Panc1 (cell line): Measurements from ENCODE around the gene BACE1. TPM values are rescaled to one million over a fixed set of nuclear protein-coding genes. Genes with fewer than 3 reads are reported as not detected.

Experiments used
- ATAC-seq: fragments of 200-7000 bp; cut with Tn5 transposase; 2 replicates; pipeline ENCODE4 v1.9.1; 2020; ENCODE audit warnings: mild to moderate bottlenecking, moderate library complexity
- Bru-seq: library from RNA; stranded (reverse); fragments of 400-500 nt; gene quantifications from one replicate; lab custom pipeline; 2021; lab: Mats Ljungman, UMichigan
- BruChase-seq, 2 experiments: library from RNA; stranded (reverse); fragments of 400-500 nt; gene quantifications; one replicate each; lab custom pipeline; 2021; lab: Mats Ljungman, UMichigan
- BruUV-seq: library from RNA; stranded (reverse); fragments of 400-500 nt; replicated peaks from 2 replicates; lab custom pipeline; 2021; lab: Mats Ljungman, UMichigan
- CTCF ChIA-PET: fragments of 300-600 bp; sonication (Branson Sonifier 250); formaldehyde crosslinking; loops from one replicate; lab custom pipeline; 2022; ENCODE audit warnings: antibody characterized with exemption; lab: Charles Lee
- POLR2A ChIA-PET: fragments of 300-600 bp; sonication (Branson Sonifier 250); formaldehyde crosslinking; loops from one replicate; lab custom pipeline; 2022; ENCODE audit warnings: antibody characterized with exemption; lab: Charles Lee
- DNase-seq: peaks from one replicate; pipeline ENCODE4 v3.0.0-alpha.2; 2010; ENCODE audit warnings: low read depth, low spot score
- H3K27ac ChIP-seq: 2 replicates; pipeline ENCODE4 v1.5.1; 2011; ENCODE audit warnings: mild to moderate bottlenecking, low read length, inconsistent platforms
- H3K27me3 ChIP-seq: fragments of 200-500 bp; sonication (Bioruptor generic); 2 replicates; pipeline ENCODE4 v1.6.0; 2014; ENCODE audit warnings: low read length, inconsistent platforms; ENCODE audit not compliant: control insufficient read depth, insufficient read depth
- H3K36me3 ChIP-seq: fragments of 200-500 bp; sonication (Bioruptor generic); 2 replicates; pipeline ENCODE4 v1.5.1; 2014; ENCODE audit warnings: inconsistent platforms, mild to moderate bottlenecking, low read length, moderate library complexity; ENCODE audit not compliant: control insufficient read depth, insufficient read depth
- H3K4me1 ChIP-seq: 2 replicates; pipeline ENCODE4 v1.5.1; 2011; ENCODE audit warnings: inconsistent platforms, mild to moderate bottlenecking, low read length, moderate library complexity; ENCODE audit not compliant: control insufficient read depth, insufficient read depth
- H3K4me3 ChIP-seq, 2 experiments: 2 replicates each; pipeline ENCODE4 v1.5.1; 2011 to 2012; ENCODE audit warnings: low read depth in 2 of 2, low read length in 2 of 2, mild to moderate bottlenecking in 2 of 2, inconsistent platforms in 1 of 2, moderate library complexity in 1 of 2
- H3K9me3 ChIP-seq: fragments of 200-500 bp; sonication (Bioruptor generic); 2 replicates; pipeline ENCODE4 v1.5.1; 2014; ENCODE audit warnings: low read depth, mild to moderate bottlenecking, inconsistent platforms, low read length, moderate library complexity; ENCODE audit not compliant: control insufficient read depth, insufficient read depth
- CTCF ChIP-seq: fragments of 450-650 bp; IDR thresholded peaks from 2 replicates; pipeline ENCODE4 v1.5.1; 2017; ENCODE audit warnings: mild to moderate bottlenecking
- POLR2AphosphoS5 ChIP-seq: IDR thresholded peaks from 2 replicates; pipeline ENCODE4 v1.6.1; 2012; ENCODE audit warnings: mild to moderate bottlenecking, low read depth, low read length, moderate library complexity
- REST ChIP-seq, 2 experiments: IDR thresholded peaks; 2 replicates each; pipeline ENCODE4 v1.6.1; 2011 to 2012; ENCODE audit warnings: low read depth in 2 of 2, control low read depth in 1 of 2, low read length in 1 of 2, mild to moderate bottlenecking in 1 of 2, moderate library complexity in 1 of 2; ENCODE audit not compliant: insufficient read depth in 1 of 2
- SIN3A ChIP-seq: IDR thresholded peaks from 2 replicates; pipeline ENCODE4 v1.6.1; 2012; ENCODE audit warnings: low read depth, mild to moderate bottlenecking, low read length, moderate library complexity, borderline replicate concordance; ENCODE audit not compliant: insufficient read depth
- TCF7L2 ChIP-seq: IDR thresholded peaks from 2 replicates; pipeline ENCODE4 v1.6.1; 2011; ENCODE audit warnings: mild to moderate bottlenecking, low read depth, low read length, inconsistent platforms
- in situ Hi-C: cut with HindIII; loops from 2 replicates; pipeline ENCODE4 v1.10.0; 2016; ENCODE audit warnings: low sequenced_read_pairs, low pct_unique_long_range_greater_than_20kb
- intact Hi-C: fragments of 100-400 bp; cut with micrococcal nuclease; formaldehyde crosslinking; loops from one replicate; pipeline ENCODE4 v1.10.0; 2022; ENCODE audit not compliant: unreplicated experiment
- long read RNA-seq: library from polyadenylated mRNA; unstranded; transcript quantifications from one replicate; pipeline ENCODE4 v2.0.0, GENCODE V29; 2021; ENCODE audit not compliant: unreplicated experiment
- polyA plus RNA-seq: library from polyadenylated mRNA; unstranded; fragments of >200 nt; gene quantifications from one replicate; pipeline ENCODE4 v1.2.1, GENCODE V29; 2012; ENCODE audit warnings: missing spikeins; ENCODE audit not compliant: insufficient read length
- total RNA-seq: library from RNA; stranded (reverse); gene quantifications from one replicate; pipeline ENCODE4 v1.2.1, GENCODE V29; 2021; ENCODE audit not compliant: unreplicated experiment

BACE1 gene
- total RNA-seq (4.9 TPM), Bru-seq, nascent RNA (percentile 44 among the genes with signal in this experiment), BruChase-seq, experiment 1, labeled RNA remaining after a 2-hour chase (percentile 57 among the genes with signal in this experiment), BruChase-seq, experiment 2, labeled RNA remaining after a 6-hour chase (percentile 61 among the genes with signal in this experiment)
- 9.2 TPM for polyA plus RNA-seq
- long read RNA-seq, full-length matches to known transcripts = 9 of 26 reads
- long read RNA-seq, partial matches to known transcripts = 1 of 26 reads
- long read RNA-seq, other reads (novel, unspliced or antisense) = 16 of 26 reads

- Histone ChIP-seq H3K27me3 (no peaks in the 10 kb centered on the region), H3K36me3 (no peaks in the 10 kb centered on the region), H3K27ac (peak within 1 kb of the TSS; percentile 78), H3K4me3 (peak within 1 kb of the TSS; percentile 63 to 81), H3K9me3 (no peaks in the 10 kb centered on the region), H3K4me1 (peaks cover 11% of the 10 kb centered on the region)
- TF ChIP-seq TCF7L2 (peak; percentile 94), SIN3A (peak; percentile 92; the same call in 1 of the 2 replicates), CTCF (no peak; the same call in 1 of the 2 replicates)
- CTCF ChIA-PET = interaction anchor here (0.7 kb wide), 1 partner anchor 82 kb away, joined by 3 read pairs; no protein-coding TSS in a partner anchor
- BruUV-seq = no TSS peak
- peak; percentile 99 for ATAC-seq
- intact Hi-C loops (loop anchor here (5.0 kb wide), 1 partner anchor 79 kb away; no protein-coding TSS in a partner anchor), in situ Hi-C loops (no loop called here)
- POLR2A ChIA-PET = interaction anchor here (1.0 kb wide), 1 partner anchor 11 kb away, joined by 4 read pairs; the partner anchor contains the start of gene CEP164
- DNase-seq = peak; percentile 46
These were observed at the start of gene BACE1 for GRCh38 chr11:117316197-117316961. BACE1 (minus strand) TSS chr11:117316256; CDS start chr11:117315795, 461 bp downstream.

GRCh38 chr11:117361432-117361831 lies 45.4 kb upstream of the BACE1 start:
- no peak overlapping the region for H3K4me3 ChIP-seq
- in situ Hi-C loops (no loop called here), intact Hi-C loops (no loop called here)
- peaks cover 27% of the 10 kb centered on the region for H3K36me3 ChIP-seq
- ATAC-seq = no peak
- H3K27ac ChIP-seq = no peak overlapping the region
- no peaks in the 10 kb centered on the region for H3K27me3 ChIP-seq
- DNase-seq = no peak
- CTCF ChIA-PET = no interaction called here
- H3K9me3 ChIP-seq = no peaks in the 10 kb centered on the region
- no peaks in the 10 kb centered on the region for H3K4me1 ChIP-seq
- POLR2A ChIA-PET = no interaction called here
- no TSS peak for BruUV-seq
- TF ChIP-seq TCF7L2 = no peak
- no peak for TF ChIP-seq REST (IDR thresholded peaks at IDR 0.05; ENCODE audit: insufficient read depth in 1 of 2, low read depth in 2 of 2, low read length in 1 of 2)
- TF ChIP-seq SIN3A = no peak
- TF ChIP-seq POLR2AphosphoS5 = no peak
- no peak for TF ChIP-seq CTCF
